ENCODE results near the gene MARF1. TPM values are rescaled to one million over a fixed set of nuclear protein-coding genes. Genes with fewer than 3 reads are reported as not detected.

Gene MARF1
- total RNA-seq, 1 experiment from 2014 or later, result 68.1 TPM

GRCh38 chr16:15610369-15610871 is 32.5 kb downstream of the MARF1 start:
- Histone ChIP-seq H3K4me1 (replicated peaks; ENCODE audit: insufficient read depth) (peaks cover 50% of the 10 kb centered on the region), H3F3A (ENCODE audit: insufficient read depth, low read depth) (peaks cover 51% of the 10 kb centered on the region), H3K36me3 (ENCODE audit: low read depth) (peaks cover 62% of the 10 kb centered on the region), H2AFZ (no peak overlapping the region), H3K9me3 (ENCODE audit: insufficient read depth, low read depth) (no peaks in the 10 kb centered on the region; the same call in 1 of the 2 replicates), H3K27ac (peak overlapping the region; percentile 36; the same call in 1 of the 2 replicates), H3K79me2 (ENCODE audit: low read depth) (no peaks in the 10 kb centered on the region), H3K9me2 (ENCODE audit: insufficient read depth) (no peaks in the 10 kb centered on the region), H3K4me2 (no peak overlapping the region), H3K4me3 (no peak overlapping the region), H4K20me1 (ENCODE audit: insufficient read depth) (no peaks in the 10 kb centered on the region), H3K27me3 (ENCODE audit: insufficient read depth, low read depth) (no peaks in the 10 kb centered on the region)
- ChIA-PET CTCF (no interaction called here), POLR2A (ENCODE audit: unreplicated experiment) (no interaction called here)
- no TSS peak for BruUV-seq (replicated peaks)
- no peak for DNase-seq
- TF ChIP-seq CTCF (conservative IDR thresholded peaks at IDR 0.05) (no peak), EZH2 (IDR thresholded peaks at IDR 0.05; ENCODE audit: low read depth) (no peak)
- intact Hi-C loops (cut with micrococcal nuclease; ENCODE audit: unreplicated experiment), result no loop called here

DNA sequence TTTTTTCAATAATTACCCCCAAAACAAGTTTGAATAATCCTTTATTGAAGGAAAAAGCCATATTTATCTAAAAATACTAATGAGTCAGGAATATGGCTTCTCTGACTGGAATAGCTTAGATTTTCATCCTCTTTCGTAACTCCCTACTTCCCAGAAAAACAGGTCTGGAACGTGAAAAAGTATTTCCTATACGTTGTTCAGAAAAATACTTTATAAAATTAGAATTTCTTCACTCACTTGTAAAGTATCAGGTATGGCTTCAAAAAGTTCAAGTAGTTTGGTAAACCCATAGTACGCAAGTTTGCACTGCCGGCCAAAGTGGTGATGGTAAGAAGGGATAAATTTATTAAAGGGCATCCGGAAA is 33.7 kb downstream of the MARF1 start:
- H3K79me2 ChIP-seq (ENCODE audit: low read depth), result no peaks in the 10 kb centered on the region

GRCh38 chr16:15608398-15609285 is 34.3 kb downstream of the MARF1 start:
- H3K9me2 ChIP-seq (ENCODE audit: insufficient read depth), result no peaks in the 10 kb centered on the region
- no peaks in the 10 kb centered on the region for H3K27me3 ChIP-seq (ENCODE audit: insufficient read depth, low read depth)
- H3F3A ChIP-seq (ENCODE audit: insufficient read depth, low read depth), result peaks cover 33% of the 10 kb centered on the region
- H4K20me1 ChIP-seq (ENCODE audit: insufficient read depth), result no peaks in the 10 kb centered on the region
- H3K36me3 ChIP-seq (ENCODE audit: low read depth), result peaks cover 64% of the 10 kb centered on the region
- peak in 1 of 2 experiments; percentile 75 for DNase-seq
- H3K27ac ChIP-seq, result peak overlapping the region; percentile 60
- intact Hi-C loops (cut with micrococcal nuclease; ENCODE audit: unreplicated experiment), result no loop called here
- H2AFZ ChIP-seq, result no peak overlapping the region
- BruUV-seq (replicated peaks), result no TSS peak
- no peaks in the 10 kb centered on the region; the same call in 1 of the 2 replicates for H3K9me3 ChIP-seq (ENCODE audit: insufficient read depth, low read depth)
- H3K4me1 ChIP-seq (replicated peaks; ENCODE audit: insufficient read depth), result peaks cover 46% of the 10 kb centered on the region
- H3K79me2 ChIP-seq (ENCODE audit: low read depth), result no peaks in the 10 kb centered on the region
- H3K4me2 ChIP-seq, result peak overlapping the region; percentile 33; the same call in 1 of the 2 replicates
- no peak overlapping the region for H3K4me3 ChIP-seq
- ChIA-PET CTCF (interaction anchor here (0.5 kb wide), 1 partner anchor 567 kb away, joined by 8 read pairs; no protein-coding TSS in a partner anchor), POLR2A (ENCODE audit: unreplicated experiment) (no interaction called here)
- TF ChIP-seq CTCF (conservative IDR thresholded peaks at IDR 0.05), result no peak; the same call in 1 of the 2 replicates
- no peak for TF ChIP-seq EZH2 (IDR thresholded peaks at IDR 0.05; ENCODE audit: low read depth)

More for the DNA sequence above, 33.7 kb downstream of the MARF1 start:
- intact Hi-C loops (cut with micrococcal nuclease; ENCODE audit: unreplicated experiment), result no loop called here
- Histone ChIP-seq H3K27ac (peak overlapping the region; percentile 60; the same call in 1 of the 2 replicates), H3F3A (ENCODE audit: insufficient read depth, low read depth) (peaks cover 39% of the 10 kb centered on the region), H3K9me2 (ENCODE audit: insufficient read depth) (no peaks in the 10 kb centered on the region), H3K4me1 (replicated peaks; ENCODE audit: insufficient read depth) (peaks cover 50% of the 10 kb centered on the region), H3K4me3 (no peak overlapping the region), H3K9me3 (ENCODE audit: insufficient read depth, low read depth) (no peaks in the 10 kb centered on the region; the same call in 1 of the 2 replicates), H4K20me1 (ENCODE audit: insufficient read depth) (no peaks in the 10 kb centered on the region), H2AFZ (no peak overlapping the region), H3K36me3 (ENCODE audit: low read depth) (peaks cover 58% of the 10 kb centered on the region), H3K27me3 (ENCODE audit: insufficient read depth, low read depth) (no peaks in the 10 kb centered on the region), H3K4me2 (no peak overlapping the region)
- no peak for TF ChIP-seq CTCF (conservative IDR thresholded peaks at IDR 0.05)
- no peak for TF ChIP-seq EZH2 (IDR thresholded peaks at IDR 0.05; ENCODE audit: low read depth)
- ChIA-PET POLR2A (ENCODE audit: unreplicated experiment) (no interaction called here), CTCF (no interaction called here)
- no peak for DNase-seq
- BruUV-seq (replicated peaks), result no TSS peak
